Peyer's patch (tissue), 4 donors: Measurements from ENCODE around the gene SVOPL.

ENCODE experiments used
- CTCF ChIP-seq, 6 experiments: fragments of 450-650 bp in 4 of 6; fragments of 200-600 bp in 2 of 6; sonication (generic) in 1 of 6; IDR thresholded peaks; one replicate each; pipeline ENCODE4 v1.5.1; 2017 to 2019; ENCODE audit warnings: antibody characterized with exemption in 6 of 6, mild to moderate bottlenecking in 3 of 6, moderate library complexity in 1 of 6
- POLR2A ChIP-seq, 2 donors: fragments of 450-650 bp; IDR thresholded peaks; one replicate each; pipeline ENCODE4 v1.5.1; 2017; ENCODE audit warnings: antibody characterized with exemption in 2 of 2, mild to moderate bottlenecking in 2 of 2, moderate library complexity in 2 of 2

GRCh38 chr7:138568655-138569054, 132.5 kb downstream of the SVOPL start:
- no peak for TF ChIP-seq CTCF (IDR thresholded peaks at IDR 0.05)
- no peak for TF ChIP-seq POLR2A (IDR thresholded peaks at IDR 0.05)
